ENCODE results near the gene C10orf105.

C10orf105 gene

GRCh38 chr10:71742301-71743088, 22.9 kb upstream of the C10orf105 start:
- Histone ChIP-seq H3K36me3 (ENCODE audit: control insufficient read depth, insufficient read depth, low read length) (no peaks in the 10 kb centered on the region), H3K4me1 (no peaks in the 10 kb centered on the region), H3K4me2 (ENCODE audit: low read length) (no peak overlapping the region), H3K27me3 (ENCODE audit: control insufficient read depth, insufficient read depth, low read length) (no peaks in the 10 kb centered on the region), H3K4me3 (ENCODE audit: low read depth, low read length) (no peak overlapping the region), H3K9ac (no peak overlapping the region), H2AFZ (no peak overlapping the region), H3K9me3 (ENCODE audit: control insufficient read depth, low read length) (no peaks in the 10 kb centered on the region), H3K79me2 (no peaks in the 10 kb centered on the region), H3K27ac (no peak overlapping the region)
- no peak for TF ChIP-seq CTCF (IDR thresholded peaks at IDR 0.05)

- H3K9ac ChIP-seq = no peak overlapping the region
- H3K4me1 ChIP-seq = no peaks in the 10 kb centered on the region
- TF ChIP-seq CTCF (IDR thresholded peaks at IDR 0.05) = no peak
- no peaks in the 10 kb centered on the region for H3K79me2 ChIP-seq
- H3K4me2 ChIP-seq (ENCODE audit: low read length) = no peak overlapping the region
- no peak overlapping the region for H3K27ac ChIP-seq
- no peaks in the 10 kb centered on the region for H3K9me3 ChIP-seq (ENCODE audit: control insufficient read depth, low read length)
- no peak overlapping the region for H2AFZ ChIP-seq
- no peak overlapping the region for H3K4me3 ChIP-seq (ENCODE audit: low read depth, low read length)
- no peaks in the 10 kb centered on the region for H3K27me3 ChIP-seq (ENCODE audit: control insufficient read depth, insufficient read depth, low read length)
- H3K36me3 ChIP-seq (ENCODE audit: control insufficient read depth, insufficient read depth, low read length) = no peaks in the 10 kb centered on the region
Observed at GRCh38 chr10:71741671-71742070, 22.1 kb upstream of the C10orf105 start.

GRCh38 chr10:71741029-71741428, 21.5 kb upstream of the C10orf105 start:
- TF ChIP-seq CTCF (IDR thresholded peaks at IDR 0.05) = no peak
- H3K9ac ChIP-seq = no peak overlapping the region
- no peaks in the 10 kb centered on the region for H3K79me2 ChIP-seq
- no peaks in the 10 kb centered on the region for H3K9me3 ChIP-seq (ENCODE audit: control insufficient read depth, low read length)
- H2AFZ ChIP-seq = no peak overlapping the region
- H3K4me2 ChIP-seq (ENCODE audit: low read length) = no peak overlapping the region
- H3K27ac ChIP-seq = no peak overlapping the region
- no peaks in the 10 kb centered on the region for H3K4me1 ChIP-seq
- no peak overlapping the region for H3K4me3 ChIP-seq (ENCODE audit: low read depth, low read length)
- no peaks in the 10 kb centered on the region for H3K36me3 ChIP-seq (ENCODE audit: control insufficient read depth, insufficient read depth, low read length)
- no peaks in the 10 kb centered on the region for H3K27me3 ChIP-seq (ENCODE audit: control insufficient read depth, insufficient read depth, low read length)

- Histone ChIP-seq H3K27me3 (ENCODE audit: control insufficient read depth, insufficient read depth, low read length) (no peaks in the 10 kb centered on the region), H3K79me2 (no peaks in the 10 kb centered on the region), H3K36me3 (ENCODE audit: control insufficient read depth, insufficient read depth, low read length) (no peaks in the 10 kb centered on the region), H2AFZ (no peak overlapping the region), H3K4me2 (ENCODE audit: low read length) (no peak overlapping the region), H3K4me1 (no peaks in the 10 kb centered on the region), H3K9me3 (ENCODE audit: control insufficient read depth, low read length) (no peaks in the 10 kb centered on the region), H3K9ac (no peak overlapping the region), H3K4me3 (ENCODE audit: low read depth, low read length) (no peak overlapping the region), H3K27ac (no peak overlapping the region)
- TF ChIP-seq CTCF (IDR thresholded peaks at IDR 0.05) = no peak
Observed at GRCh38 chr10:71740069-71740653, 20.6 kb upstream of the C10orf105 start.

Data from parathyroid adenoma (tissue), 2 donors.